KOPT-K1 (cell line): ENCODE data around the gene CA5A.
"Not testable (repeated sequence)": the region's sequence is repeated elsewhere in the genome, so short reads cannot be mapped to it uniquely, and the experiment has no call there.

Experiments
- H3K27ac ChIP-seq: fragments of 200-600 bp; sonication (generic); 2 replicates; pipeline ENCODE4 v1.5.1; 2016; ENCODE audit warnings: antibody characterized with exemption, mild to moderate bottlenecking, low read depth, low read length; ENCODE audit not compliant: poor library complexity, severe bottlenecking
- H3K36me3 ChIP-seq: fragments of 200-600 bp; sonication (generic); 2 replicates; pipeline ENCODE4 v1.5.1; 2017; ENCODE audit warnings: antibody characterized with exemption, mild to moderate bottlenecking, low read length, moderate library complexity; ENCODE audit not compliant: insufficient read depth
- H3K9me3 ChIP-seq: fragments of 200-600 bp; sonication (generic); 2 replicates; pipeline ENCODE4 v1.5.1; 2017; ENCODE audit warnings: antibody characterized with exemption, low read length, mild to moderate bottlenecking; ENCODE audit not compliant: insufficient read depth, poor library complexity, severe bottlenecking

The CA5A gene

DNA sequence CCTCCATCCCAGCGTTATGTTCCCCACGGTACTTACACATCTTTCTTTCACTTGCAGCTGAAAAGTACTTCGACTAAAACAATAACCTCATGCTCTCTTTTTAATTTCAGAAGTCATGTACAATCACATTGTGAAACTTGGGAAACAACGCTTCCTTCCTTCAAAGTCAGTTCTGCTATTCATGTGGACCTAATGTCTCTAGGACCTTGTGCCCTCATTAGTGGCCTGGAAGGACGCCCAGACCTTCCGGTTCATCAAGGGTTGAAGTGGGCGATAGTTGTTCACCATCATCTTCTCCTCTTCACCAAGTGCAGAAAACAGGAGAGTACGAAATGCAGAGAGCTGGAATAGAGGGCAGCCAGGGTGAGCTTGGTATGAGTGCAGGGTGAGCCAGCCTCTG lies 48.4 kb downstream of the CA5A start:
- H3K27ac ChIP-seq = not testable (repeated sequence)

DNA sequence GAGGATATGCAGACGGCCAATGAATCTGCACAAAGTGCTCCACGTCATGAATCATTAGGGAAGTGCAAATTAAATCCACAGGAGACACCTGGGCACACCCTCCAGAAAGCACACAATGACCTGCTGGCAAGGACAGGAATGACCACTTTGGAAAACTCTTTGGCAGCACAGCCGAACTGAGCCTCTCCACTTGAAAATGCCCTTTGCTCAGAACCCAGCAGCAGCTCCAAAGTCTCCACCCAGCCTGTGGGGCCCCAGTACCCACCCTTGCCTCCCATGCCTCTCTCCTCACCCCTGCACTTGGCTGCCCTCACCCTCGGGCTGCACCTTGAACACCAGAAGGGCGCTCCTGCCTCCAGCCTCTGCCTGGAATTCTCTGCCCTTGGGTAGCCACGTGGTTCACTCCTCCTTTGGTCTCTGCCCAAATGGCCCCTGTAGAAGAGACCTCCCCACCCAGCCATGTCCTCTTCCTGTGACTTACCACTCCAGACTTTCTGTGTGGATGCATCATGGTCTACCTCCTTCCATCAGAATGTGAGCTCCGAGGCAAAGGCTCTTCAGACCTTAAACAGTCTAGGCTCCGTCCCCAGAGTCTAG lies 50.9 kb downstream of the CA5A start:
- H3K36me3 ChIP-seq, H3K27ac ChIP-seq, H3K9me3 ChIP-seq: not testable (repeated sequence)

More for the DNA sequence above, 48.4 kb downstream of the CA5A start:
- H3K36me3 ChIP-seq, H3K9me3 ChIP-seq: not testable (repeated sequence)

DNA sequence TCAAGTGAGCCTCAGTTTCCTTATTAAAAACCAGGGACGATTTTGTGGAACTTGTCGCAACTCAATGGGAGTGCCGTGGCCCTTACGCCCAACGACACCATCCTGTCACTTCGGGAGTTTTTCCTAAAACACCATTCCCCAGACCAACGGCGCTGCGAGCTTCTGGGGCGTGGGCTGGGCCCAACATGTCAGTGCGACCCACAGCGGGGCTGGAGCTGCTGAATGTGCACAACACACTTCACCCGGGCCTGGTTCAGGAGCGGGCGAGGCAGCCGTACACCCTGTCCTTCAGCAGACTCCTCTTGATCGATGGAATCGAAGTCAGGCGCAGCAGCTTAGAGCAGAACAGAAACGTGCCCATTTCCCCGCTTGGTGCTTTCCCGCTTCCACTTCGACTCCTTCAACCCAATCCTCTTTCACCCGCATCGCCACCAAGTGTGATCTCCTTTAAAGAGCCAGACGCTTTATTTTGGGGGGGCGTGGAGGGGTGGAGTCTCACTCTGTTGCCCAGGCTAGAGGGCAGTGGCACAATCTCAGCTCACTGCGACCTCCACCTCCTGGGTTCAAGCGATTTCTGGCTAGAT lies 53.8 kb downstream of the CA5A start:
- Histone ChIP-seq H3K27ac (no peak overlapping the region), H3K36me3 (no peaks in the 10 kb centered on the region), H3K9me3 (no peaks in the 10 kb centered on the region)

DNA sequence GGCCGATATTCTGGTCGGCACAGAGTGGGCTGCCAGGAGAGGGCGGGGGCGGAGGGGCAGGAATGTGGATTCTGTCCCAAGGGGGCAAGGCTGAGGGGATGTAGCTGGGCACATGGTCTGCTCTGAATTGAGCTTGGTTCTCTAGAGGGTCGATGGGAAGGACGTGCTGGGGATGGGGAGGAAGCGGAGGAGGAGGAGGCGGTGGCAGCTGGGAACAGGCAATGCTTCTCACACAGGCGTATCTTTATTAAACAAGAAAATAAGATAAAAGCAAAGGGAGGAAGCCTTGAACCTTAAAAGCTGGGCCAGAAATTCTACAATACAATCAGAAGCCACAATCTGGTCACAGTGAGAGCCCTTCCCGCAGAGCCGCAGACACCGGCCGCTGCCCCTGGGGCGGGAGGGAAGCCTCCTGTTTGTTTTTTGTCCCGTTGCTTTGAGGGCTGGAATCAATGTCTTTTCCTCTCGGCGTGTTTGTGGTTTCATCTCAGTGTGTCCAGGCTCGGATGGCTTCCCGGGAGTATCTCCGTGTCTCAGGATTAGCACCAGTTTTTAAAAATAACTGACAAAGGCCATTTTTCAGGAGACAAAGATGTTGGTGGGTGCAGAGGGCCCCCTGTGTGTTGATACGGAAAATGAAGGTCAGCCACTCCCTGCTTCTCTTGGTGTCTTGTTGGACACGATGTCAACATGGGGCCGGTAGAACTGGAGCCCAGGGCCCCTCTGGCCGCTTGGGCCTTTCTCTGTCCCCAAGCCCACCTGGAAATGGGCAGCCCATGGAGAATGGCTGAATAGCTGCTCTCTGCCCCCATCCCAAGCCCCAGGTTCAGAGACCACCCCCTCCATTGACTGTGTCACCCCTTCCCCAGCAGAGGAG lies 54.8 kb downstream of the CA5A start:
- H3K27ac ChIP-seq = no peak overlapping the region
- H3K36me3 ChIP-seq = no peaks in the 10 kb centered on the region
- no peaks in the 10 kb centered on the region for H3K9me3 ChIP-seq

DNA sequence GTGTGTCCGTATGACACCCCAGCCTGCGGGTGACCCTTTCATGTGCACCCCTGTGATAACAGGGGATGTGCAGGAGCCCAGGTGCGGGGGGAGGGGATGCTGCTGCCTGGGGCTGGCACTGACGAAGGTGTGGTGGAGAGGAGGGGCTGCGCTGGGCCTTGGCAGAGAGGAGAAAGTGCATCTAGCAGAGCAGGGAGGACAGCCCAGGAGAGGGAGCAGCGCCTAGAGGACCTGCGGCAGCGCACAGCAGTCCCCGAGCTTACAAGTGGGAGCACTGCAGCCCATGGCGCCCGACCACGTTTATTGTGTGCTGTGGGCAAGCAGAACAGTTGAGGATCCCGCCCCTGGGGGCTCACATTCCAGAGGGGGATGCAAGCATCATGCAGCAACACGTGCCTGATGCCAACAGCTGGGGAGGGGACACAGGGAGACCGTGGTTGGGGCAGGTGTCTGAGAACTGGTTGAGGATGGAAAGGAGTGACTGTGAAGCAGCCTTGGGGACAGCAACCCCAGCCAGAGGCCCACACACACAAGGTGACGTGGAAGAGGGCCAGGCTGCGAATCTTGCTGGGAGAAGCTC lies 56.1 kb downstream of the CA5A start:
- Histone ChIP-seq H3K9me3 (no peaks in the 10 kb centered on the region), H3K27ac (no peak overlapping the region), H3K36me3 (no peaks in the 10 kb centered on the region)

DNA sequence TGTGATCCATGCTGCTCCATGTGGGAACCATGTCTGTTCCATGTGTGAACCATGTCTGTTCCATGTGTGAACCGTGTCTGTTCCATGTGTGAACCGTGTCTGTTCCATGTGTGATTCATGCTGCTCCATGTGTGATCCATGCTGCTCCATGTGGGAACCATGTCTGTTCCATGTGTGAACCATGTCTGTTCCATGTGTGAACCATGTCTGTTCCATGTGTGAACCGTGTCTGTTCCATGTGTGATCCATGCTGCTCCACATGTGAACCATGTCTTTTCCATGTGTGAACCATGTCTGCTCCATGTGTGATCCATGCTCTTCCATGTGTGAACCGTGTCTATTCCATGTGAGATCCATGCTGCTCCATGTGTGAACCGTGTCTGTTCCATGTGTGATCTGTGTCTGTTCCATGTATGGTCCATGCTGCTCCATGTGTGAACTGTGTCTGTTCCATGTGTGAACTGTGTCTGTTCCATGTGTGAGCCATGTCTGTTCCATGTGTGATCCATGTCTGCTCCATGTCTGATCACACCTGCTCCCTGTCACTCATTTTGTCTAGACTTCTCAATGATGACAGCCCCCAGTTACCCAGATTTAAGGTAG lies 56.8 kb downstream of the CA5A start:
- H3K36me3 ChIP-seq, H3K27ac ChIP-seq, H3K9me3 ChIP-seq: not testable (repeated sequence)

DNA sequence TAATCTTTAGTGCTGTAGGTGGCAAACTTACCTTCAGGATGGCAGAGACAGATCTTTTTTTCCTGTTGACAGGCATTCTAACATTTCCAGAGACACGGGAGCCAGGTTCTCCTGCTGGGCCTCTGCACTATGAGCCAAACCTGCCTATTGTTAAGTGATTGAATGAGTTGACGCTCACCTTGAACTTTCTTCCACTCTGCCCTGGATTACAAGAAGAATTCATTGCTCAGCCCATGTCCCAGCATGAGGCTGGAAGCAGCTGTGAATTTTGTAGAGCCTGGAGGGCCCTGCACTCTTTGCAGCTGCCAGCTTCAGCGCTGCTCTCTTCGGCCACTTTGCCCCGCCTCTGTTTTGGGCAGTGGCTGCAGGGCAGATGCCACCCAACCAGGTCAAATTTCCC lies 57.6 kb downstream of the CA5A start:
- Histone ChIP-seq H3K27ac (no peak overlapping the region), H3K9me3 (no peaks in the 10 kb centered on the region), H3K36me3 (no peaks in the 10 kb centered on the region)

DNA sequence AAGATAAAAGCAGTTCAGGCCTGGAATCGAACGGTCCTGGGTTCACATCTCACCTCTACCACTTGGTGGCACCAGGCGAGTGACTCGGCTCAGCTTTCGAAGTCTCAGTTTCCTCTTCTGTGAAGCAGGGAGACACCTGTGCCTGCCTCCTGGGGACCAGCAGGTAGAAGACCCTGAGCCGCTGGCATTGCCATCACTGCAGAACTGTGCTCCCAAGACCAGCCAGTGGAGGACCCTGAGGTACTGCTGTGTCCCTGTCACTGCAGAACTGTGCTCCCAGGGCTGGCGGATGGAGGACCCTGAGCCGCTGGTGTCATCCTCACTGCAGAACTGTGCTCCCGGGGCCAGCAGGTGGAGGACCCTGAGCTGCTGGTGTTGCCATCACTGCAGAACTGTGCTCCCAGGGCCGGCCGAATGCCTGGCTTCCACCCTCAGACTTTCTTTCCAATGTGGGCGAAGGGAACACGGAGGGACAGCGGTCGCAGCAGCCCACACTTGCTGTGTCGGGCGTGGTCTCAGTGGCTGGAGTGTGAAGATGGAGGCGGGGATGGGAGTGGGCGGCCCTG lies 58.3 kb downstream of the CA5A start:
- Histone ChIP-seq H3K36me3 (no peaks in the 10 kb centered on the region), H3K9me3 (no peaks in the 10 kb centered on the region), H3K27ac (no peak overlapping the region)

DNA sequence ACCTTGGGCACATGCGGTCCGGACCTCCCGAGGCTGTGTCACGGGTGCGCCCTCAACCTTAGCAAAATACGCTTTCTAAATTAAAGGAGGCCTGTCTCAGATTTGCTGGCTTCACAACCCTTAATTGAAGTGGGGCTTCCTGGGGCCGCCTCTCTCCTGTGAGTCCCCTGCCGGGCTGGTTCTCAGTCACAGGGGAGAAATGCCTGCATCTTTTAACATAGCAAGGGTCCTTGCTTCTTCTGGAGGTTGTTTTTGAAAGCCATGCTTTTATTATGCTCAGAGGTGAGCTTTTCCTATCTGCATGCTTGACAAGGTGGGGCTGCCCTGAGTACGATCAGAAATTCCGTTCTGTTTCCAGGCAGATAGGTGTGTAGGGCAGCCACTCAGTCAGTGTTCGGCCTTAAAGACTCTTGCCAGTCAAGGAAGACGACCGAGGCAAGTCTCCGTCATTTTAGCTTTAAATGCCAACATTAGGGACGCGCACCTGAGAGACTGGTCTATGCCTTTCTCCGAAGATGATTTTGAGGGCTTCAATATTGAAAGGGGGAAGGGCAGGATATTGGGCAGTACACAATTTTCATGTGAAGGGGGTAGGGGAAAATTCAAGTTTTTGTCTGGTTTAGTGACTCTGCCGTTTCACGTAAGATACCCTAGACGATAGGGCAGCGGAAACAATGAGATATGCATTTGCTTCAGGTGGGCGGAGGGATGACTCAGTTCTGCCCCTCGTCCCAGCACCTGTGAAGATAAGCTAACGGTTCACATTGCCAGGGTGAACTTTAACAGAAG lies 61.5 kb downstream of the CA5A start:
- peak overlapping the region; percentile 91 for H3K27ac ChIP-seq
- H3K36me3 ChIP-seq = no peaks in the 10 kb centered on the region
- H3K9me3 ChIP-seq = no peaks in the 10 kb centered on the region

DNA sequence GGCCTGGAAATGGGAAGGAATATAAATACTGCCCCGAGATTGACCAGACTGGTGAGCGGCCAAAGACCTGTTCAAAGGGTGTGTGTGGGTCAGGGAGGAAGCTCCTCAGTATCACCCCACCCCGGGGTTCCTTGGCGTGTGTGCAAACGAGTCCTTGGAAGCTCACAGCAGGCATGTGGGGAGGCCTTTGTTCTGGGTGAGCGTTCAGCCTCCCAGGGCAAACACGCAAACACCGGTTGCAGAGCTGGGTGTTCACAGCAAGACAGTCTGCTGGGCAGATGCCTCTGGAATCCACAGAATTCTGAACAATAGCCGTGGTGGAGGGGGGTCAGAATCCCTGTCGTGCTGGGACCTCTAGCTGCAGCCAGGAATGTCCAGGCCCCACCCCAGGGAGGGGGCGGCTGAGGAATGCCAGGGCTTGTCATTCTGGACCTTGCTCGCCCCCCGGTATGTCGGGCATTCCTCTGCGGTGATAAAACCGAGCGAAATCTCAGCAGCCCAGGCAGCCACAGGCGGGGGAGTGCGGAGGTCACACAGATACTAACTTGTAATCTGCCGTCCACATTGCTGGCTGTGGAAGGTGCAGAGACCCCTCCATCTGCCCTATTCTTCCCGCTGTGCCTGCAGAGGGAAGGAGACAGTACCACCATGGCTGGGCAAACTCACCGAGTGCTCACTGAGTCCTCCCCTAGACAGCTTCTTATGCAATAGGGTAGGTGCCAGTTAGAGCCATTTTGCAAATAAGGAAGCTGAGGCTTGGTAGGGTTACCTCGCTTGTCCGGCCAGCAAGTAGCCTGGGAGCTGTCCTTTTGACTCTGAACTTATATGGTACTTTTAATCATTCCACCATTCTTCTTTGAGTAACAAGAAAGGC lies 65.7 kb downstream of the CA5A start:
- H3K27ac ChIP-seq = peak overlapping the region; percentile 66
- not testable (repeated sequence) for H3K9me3 ChIP-seq, H3K36me3 ChIP-seq

DNA sequence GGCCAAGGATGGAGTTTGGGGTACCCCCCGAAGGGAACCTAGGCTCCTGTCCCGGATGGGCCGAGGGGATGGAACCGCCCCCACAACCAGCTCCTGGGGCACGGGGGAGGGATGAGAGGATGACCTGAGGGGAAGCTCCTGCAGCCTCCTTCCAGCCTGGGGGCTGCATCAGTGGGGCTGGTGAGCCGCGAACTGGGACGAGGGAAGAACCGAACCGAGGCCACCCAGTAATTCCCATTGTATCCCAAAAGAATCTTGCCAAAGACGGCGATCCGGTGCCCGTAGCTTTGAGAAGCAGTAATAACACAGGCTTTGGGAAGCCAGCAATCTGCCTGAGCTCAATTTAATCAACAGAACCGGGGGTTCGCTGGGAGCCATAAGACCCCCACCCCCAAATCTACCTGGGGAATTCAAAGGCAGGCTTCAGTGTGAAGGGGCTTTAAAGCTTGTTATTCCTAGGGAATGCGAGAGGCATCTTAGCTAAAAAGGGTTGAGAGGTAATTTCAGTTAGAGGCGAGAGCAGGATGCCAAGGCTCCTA lies 66.4 kb downstream of the CA5A start:
- not testable (repeated sequence) for H3K36me3 ChIP-seq, H3K9me3 ChIP-seq
- H3K27ac ChIP-seq = peak overlapping the region; percentile 79

DNA sequence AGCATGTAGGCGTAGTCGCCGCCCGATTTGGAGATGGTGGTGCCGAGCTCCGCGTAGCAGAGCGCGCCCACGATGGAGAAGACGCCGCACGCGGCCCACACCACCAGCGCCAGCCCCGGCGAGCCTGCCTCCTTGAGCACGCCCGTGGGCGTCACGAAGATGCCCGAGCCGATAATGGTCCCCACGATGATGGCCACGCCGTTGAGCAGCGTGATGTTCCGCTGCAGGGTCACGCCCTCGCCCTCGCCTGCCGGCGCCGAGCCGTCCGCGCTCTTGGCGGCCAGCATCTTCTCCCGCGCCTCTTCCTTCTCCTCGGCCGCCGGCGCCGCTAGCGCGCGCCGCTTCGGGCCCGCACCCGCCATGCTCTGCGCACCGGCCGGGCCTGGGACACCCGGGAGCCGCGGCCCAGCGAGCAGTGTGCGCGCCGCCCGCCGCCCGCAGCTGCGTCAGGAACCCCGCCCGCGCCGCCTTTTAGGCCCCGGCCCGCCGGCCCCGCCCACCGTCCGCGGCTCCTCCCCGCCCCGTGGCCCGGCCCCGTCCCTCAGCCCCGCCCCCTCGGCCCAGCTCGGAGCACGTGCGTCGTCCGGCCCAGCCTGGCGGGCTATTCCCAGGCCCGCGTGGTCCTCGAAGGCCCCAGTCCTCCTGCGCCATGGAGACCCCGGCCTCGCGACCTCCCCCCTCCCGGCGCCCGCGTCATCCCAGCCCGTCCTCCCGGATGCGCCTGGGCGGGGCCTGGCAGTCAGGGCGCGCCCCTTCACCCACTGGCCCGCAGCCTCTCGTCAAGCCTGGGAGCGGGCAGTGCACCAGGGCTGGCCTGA lies 67.1 kb downstream of the CA5A start, which contains the start of gene SLC7A5:
Gene SLC7A5 (minus strand): TSS at position 447 of the 818 bp plus-strand sequence. CDS start 85 bp downstream, at position 362.
- not testable (repeated sequence) for H3K9me3 ChIP-seq
- H3K27ac ChIP-seq = peak within 1 kb of the TSS; percentile 79
- peaks cover 12% of the 10 kb centered on the region for H3K36me3 ChIP-seq
